Caco-2 (cell line): ENCODE measurements around the gene EXOC2. TPM values are rescaled to one million over a fixed set of nuclear protein-coding genes. Genes with fewer than 3 reads are reported as not detected.
A peak's percentile ranks its signal among the peaks of the same experiment; 100 is the strongest.

Experiments
- BruUV-seq: library from RNA; stranded (reverse); fragments of 400-500 nt; replicated peaks from 2 replicates; lab custom pipeline; 2021; lab: Mats Ljungman, UMichigan
- CTCF ChIA-PET: fragments of 300-600 bp; sonication (Branson Sonifier 250); formaldehyde crosslinking; loops from one replicate; lab custom pipeline; 2022; ENCODE audit warnings: antibody characterized with exemption; lab: Charles Lee
- POLR2A ChIA-PET: fragments of 300-600 bp; sonication (Branson Sonifier 250); formaldehyde crosslinking; loops from one replicate; lab custom pipeline; 2022; ENCODE audit warnings: antibody characterized with exemption; lab: Charles Lee
- DNase-seq, 2 experiments: peaks; one replicate each; pipeline versions ENCODE4 v3.0.0 to v3.0.0-alpha.2; 2020 to 2022
- H3K27me3 ChIP-seq: replicated peaks from 2 replicates; pipeline ENCODE4 v1.6.0; 2011; ENCODE audit warnings: low read length; ENCODE audit not compliant: control insufficient read depth, insufficient read depth
- H3K36me3 ChIP-seq: 2 replicates; pipeline ENCODE4 v1.5.1; 2011; ENCODE audit warnings: low read length; ENCODE audit not compliant: control insufficient read depth, insufficient read depth
- H3K4me1 ChIP-seq: fragments of 250-450 bp; sonication (Bioruptor Pico); 2 replicates; pipeline ENCODE4 v1.5.1; 2020; ENCODE audit warnings: mild to moderate bottlenecking
- H3K4me3 ChIP-seq: 2 replicates; pipeline ENCODE4 v1.5.1; 2011; ENCODE audit warnings: low read depth, mild to moderate bottlenecking, control low read depth, low read length
- H3K9me3 ChIP-seq: fragments of 250-450 bp; sonication (Bioruptor Pico); 2 replicates; pipeline ENCODE4 v1.5.1; 2020; ENCODE audit warnings: mild to moderate bottlenecking, moderate library complexity
- H3K27ac Mint-ChIP-seq: one replicate; pipeline ENCODE4 v1.8.0; 2022; ENCODE audit warnings: mixed read lengths; ENCODE audit not compliant: unreplicated experiment
- H3K27me3 Mint-ChIP-seq: one replicate; pipeline ENCODE4 v1.8.0; 2022; ENCODE audit warnings: mixed read lengths; ENCODE audit not compliant: insufficient read depth, unreplicated experiment
- H3K36me3 Mint-ChIP-seq: one replicate; pipeline ENCODE4 v1.8.0; 2022; ENCODE audit warnings: mild to moderate bottlenecking, mixed read lengths; ENCODE audit not compliant: insufficient read depth, unreplicated experiment
- H3K4me1 Mint-ChIP-seq: one replicate; pipeline ENCODE4 v1.8.0; 2022; ENCODE audit warnings: low read depth, mixed read lengths; ENCODE audit not compliant: unreplicated experiment
- H3K4me3 Mint-ChIP-seq: one replicate; pipeline ENCODE4 v1.8.0; 2022; ENCODE audit warnings: mild to moderate bottlenecking, moderate library complexity, mixed read lengths; ENCODE audit not compliant: unreplicated experiment
- H3K9me3 Mint-ChIP-seq: one replicate; pipeline ENCODE4 v1.8.0; 2022; ENCODE audit warnings: mixed read lengths; ENCODE audit not compliant: unreplicated experiment
- CTCF ChIP-seq, 2 experiments: fragments of 200-600 bp in 1 of 2; IDR thresholded peaks; 1 replicate in 1 of 2; 2 replicates in 1 of 2; pipeline versions ENCODE4 v1.5.1 to v1.8.0; 2011 to 2022; ENCODE audit warnings: antibody characterized with exemption in 1 of 2, control low read depth in 1 of 2, inconsistent platforms in 1 of 2, low read depth in 1 of 2, low read length in 1 of 2, mild to moderate bottlenecking in 1 of 2, moderate library complexity in 1 of 2; ENCODE audit not compliant: insufficient read depth in 1 of 2, severe bottlenecking in 1 of 2, unreplicated experiment in 1 of 2
- intact Hi-C: fragments of 100-400 bp; cut with micrococcal nuclease; formaldehyde crosslinking; loops from one replicate; pipeline ENCODE4 v1.10.0; 2022; ENCODE audit not compliant: unreplicated experiment
- total RNA-seq: library from RNA; stranded (reverse); gene quantifications from 2 replicates; pipeline ENCODE4 v1.2.3, GENCODE V29; 2022

Gene EXOC2
- total RNA-seq, 1 experiment from 2014 or later: 21.4 TPM

GRCh38 chr6:701700-702479 lies 9.0 kb upstream of the EXOC2 start:
- peak in 1 of 2 experiments; percentile 25 for DNase-seq
- Histone ChIP-seq H3K4me1 (no peaks in the 10 kb centered on the region), H3K36me3 (no peaks in the 10 kb centered on the region), H3K27me3 (no peaks in the 10 kb centered on the region; the same call in 1 of the 2 replicates), H3K9me3 (no peaks in the 10 kb centered on the region), H3K4me3 (no peak overlapping the region)
- Mint-ChIP-seq H3K27me3 (peaks cover 4% of the 10 kb centered on the region), H3K4me1 (no peaks in the 10 kb centered on the region), H3K27ac (no peak overlapping the region), H3K4me3 (no peak overlapping the region), H3K36me3 (no peaks in the 10 kb centered on the region), H3K9me3 (no peaks in the 10 kb centered on the region)
- peak; percentile 15 to 35 for TF ChIP-seq CTCF (IDR thresholded peaks at IDR 0.05; ENCODE audit: insufficient read depth in 1 of 2, low read depth in 1 of 2, low read length in 1 of 2, severe bottlenecking in 1 of 2, unreplicated experiment in 1 of 2)
- CTCF ChIA-PET: interaction anchor here (0.5 to 1.0 kb wide), 2 partner anchors 50 to 77 kb away, joined by 4 to 10 read pairs; no protein-coding TSS in a partner anchor
- intact Hi-C loops: no loop called here
- POLR2A ChIA-PET: no interaction called here
- no TSS peak for BruUV-seq

- BruUV-seq: no TSS peak
- H3K9me3 ChIP-seq: no peaks in the 10 kb centered on the region
- intact Hi-C loops: no loop called here
- CTCF ChIA-PET: no interaction called here
- DNase-seq: no peak
- no peak overlapping the region for H3K4me3 Mint-ChIP-seq
- H3K27me3 ChIP-seq: no peaks in the 10 kb centered on the region; the same call in 1 of the 2 replicates
- no peaks in the 10 kb centered on the region for H3K9me3 Mint-ChIP-seq
- peaks cover 4% of the 10 kb centered on the region for H3K27me3 Mint-ChIP-seq
- TF ChIP-seq CTCF (IDR thresholded peaks at IDR 0.05; ENCODE audit: insufficient read depth in 1 of 2, low read depth in 1 of 2, low read length in 1 of 2, severe bottlenecking in 1 of 2, unreplicated experiment in 1 of 2): no peak
- H3K4me1 Mint-ChIP-seq: no peaks in the 10 kb centered on the region
- no peak overlapping the region for H3K27ac Mint-ChIP-seq
- no peaks in the 10 kb centered on the region for H3K36me3 Mint-ChIP-seq
- no peaks in the 10 kb centered on the region for H3K36me3 ChIP-seq
- no peak overlapping the region for H3K4me3 ChIP-seq
- POLR2A ChIA-PET: no interaction called here
- H3K4me1 ChIP-seq: no peaks in the 10 kb centered on the region
Observed at GRCh38 chr6:701215-701614, 8.3 kb upstream of the EXOC2 start.

GRCh38 chr6:700490-700889 lies 7.6 kb upstream of the EXOC2 start:
- H3K4me1 Mint-ChIP-seq: no peaks in the 10 kb centered on the region
- no peak overlapping the region for H3K27ac Mint-ChIP-seq
- Histone ChIP-seq H3K36me3 (no peaks in the 10 kb centered on the region), H3K4me3 (no peak overlapping the region), H3K9me3 (no peaks in the 10 kb centered on the region), H3K27me3 (no peaks in the 10 kb centered on the region; the same call in 1 of the 2 replicates), H3K4me1 (no peaks in the 10 kb centered on the region)
- TF ChIP-seq CTCF (IDR thresholded peaks at IDR 0.05; ENCODE audit: insufficient read depth in 1 of 2, low read depth in 1 of 2, low read length in 1 of 2, severe bottlenecking in 1 of 2, unreplicated experiment in 1 of 2): no peak
- BruUV-seq: no TSS peak
- intact Hi-C loops: no loop called here
- ChIA-PET POLR2A (no interaction called here), CTCF (no interaction called here)
- H3K36me3 Mint-ChIP-seq: no peaks in the 10 kb centered on the region
- H3K4me3 Mint-ChIP-seq: no peak overlapping the region
- DNase-seq: no peak
- H3K9me3 Mint-ChIP-seq: no peaks in the 10 kb centered on the region
- H3K27me3 Mint-ChIP-seq: peaks cover 4% of the 10 kb centered on the region
